Activated naive CD8-positive, alpha-beta T cell treated with anti-CD3 and anti-CD28 coated beads, Interleukin-2, amount 50 U/mL, for 24 hours (primary cell): ENCODE data around the gene AHCYL2.
A peak's percentile ranks its signal among the peaks of the same experiment; 100 is the strongest.
"Not testable (repeated sequence)": the region's sequence is repeated elsewhere in the genome, so short reads cannot be mapped to it uniquely, and the experiment has no call there.

Experiments used
- ATAC-seq: fragments of 150-1000 bp; cut with Tn5 transposase; one replicate; pipeline ENCODE4 v1.10.0; 2021
- DNase-seq: peaks from one replicate; pipeline ENCODE4 v3.0.0; 2021
- H3K27ac Mint-ChIP-seq: one replicate; pipeline ENCODE4 v1.8.0; 2021; ENCODE audit warnings: mild to moderate bottlenecking, mixed read lengths
- H3K27me3 Mint-ChIP-seq: one replicate; pipeline ENCODE4 v1.8.0; 2021; ENCODE audit warnings: mixed read lengths
- H3K36me3 Mint-ChIP-seq: one replicate; pipeline ENCODE4 v1.8.0; 2021; ENCODE audit warnings: low read depth, mixed read lengths
- H3K4me1 Mint-ChIP-seq: one replicate; pipeline ENCODE4 v1.8.0; 2021; ENCODE audit warnings: mixed read lengths
- H3K4me3 Mint-ChIP-seq: one replicate; pipeline ENCODE4 v1.8.0; 2021; ENCODE audit warnings: mild to moderate bottlenecking, moderate library complexity, mixed read lengths
- H3K9me3 Mint-ChIP-seq: one replicate; pipeline ENCODE4 v1.8.0; 2021; ENCODE audit warnings: mixed read lengths

AHCYL2 gene

GRCh38 chr7:129354428-129355157 lies 129.8 kb downstream of the AHCYL2 start:
- Mint-ChIP-seq H3K9me3 (no peaks in the 10 kb centered on the region), H3K4me1 (peaks cover 11% of the 10 kb centered on the region), H3K27ac (no peak overlapping the region), H3K4me3 (no peak overlapping the region), H3K36me3 (peaks cover 2% of the 10 kb centered on the region), H3K27me3 (no peaks in the 10 kb centered on the region)
- ATAC-seq (no peak), DNase-seq (no peak)

- H3K27ac Mint-ChIP-seq: no peak overlapping the region
- no peak for DNase-seq
- no peaks in the 10 kb centered on the region for H3K27me3 Mint-ChIP-seq
- no peaks in the 10 kb centered on the region for H3K9me3 Mint-ChIP-seq
- peaks cover 9% of the 10 kb centered on the region for H3K4me1 Mint-ChIP-seq
- no peak overlapping the region for H3K4me3 Mint-ChIP-seq
- H3K36me3 Mint-ChIP-seq: peaks cover 2% of the 10 kb centered on the region
- no peak for ATAC-seq
These were observed 131.3 kb downstream of the AHCYL2 start for GRCh38 chr7:129356176-129356575.

GRCh38 chr7:129359176-129359575 lies 134.3 kb downstream of the AHCYL2 start:
- Mint-ChIP-seq H3K9me3 (no peaks in the 10 kb centered on the region), H3K27me3 (no peaks in the 10 kb centered on the region)

GRCh38 chr7:129359638-129360037 lies 134.8 kb downstream of the AHCYL2 start:
- no peak overlapping the region for H3K27ac Mint-ChIP-seq

More at GRCh38 chr7:129359176-129359575, 134.3 kb downstream of the AHCYL2 start:
- Mint-ChIP-seq H3K4me3 (no peak overlapping the region), H3K36me3 (peaks cover 2% of the 10 kb centered on the region), H3K4me1 (peaks cover 2% of the 10 kb centered on the region), H3K27ac (no peak overlapping the region)
- ATAC-seq: no peak
- no peak for DNase-seq

GRCh38 chr7:129361771-129362170 lies 136.9 kb downstream of the AHCYL2 start:
- DNase-seq (no peak), ATAC-seq (no peak)
- Mint-ChIP-seq H3K36me3 (no peaks in the 10 kb centered on the region), H3K4me3 (no peak overlapping the region), H3K27ac (no peak overlapping the region), H3K4me1 (peaks cover 2% of the 10 kb centered on the region), H3K27me3 (no peaks in the 10 kb centered on the region), H3K9me3 (no peaks in the 10 kb centered on the region)

More at GRCh38 chr7:129359638-129360037, 134.8 kb downstream of the AHCYL2 start:
- DNase-seq (no peak), ATAC-seq (no peak)
- Mint-ChIP-seq H3K36me3 (peaks cover 2% of the 10 kb centered on the region), H3K4me1 (peaks cover 2% of the 10 kb centered on the region), H3K4me3 (no peak overlapping the region), H3K9me3 (no peaks in the 10 kb centered on the region), H3K27me3 (no peaks in the 10 kb centered on the region)

- H3K9me3 Mint-ChIP-seq: no peaks in the 10 kb centered on the region
- H3K27ac Mint-ChIP-seq: no peak overlapping the region
- H3K4me3 Mint-ChIP-seq: no peak overlapping the region
- peaks cover 5% of the 10 kb centered on the region for H3K4me1 Mint-ChIP-seq
- no peak for DNase-seq
- no peaks in the 10 kb centered on the region for H3K36me3 Mint-ChIP-seq
- H3K27me3 Mint-ChIP-seq: no peaks in the 10 kb centered on the region
- ATAC-seq: no peak
These were observed 137.7 kb downstream of the AHCYL2 start for GRCh38 chr7:129362496-129362895.

GRCh38 chr7:129367349-129367699 lies 142.5 kb downstream of the AHCYL2 start:
- Mint-ChIP-seq H3K27me3 (no peaks in the 10 kb centered on the region), H3K36me3 (no peaks in the 10 kb centered on the region), H3K4me1 (peaks cover 25% of the 10 kb centered on the region), H3K27ac (no peak overlapping the region), H3K9me3 (no peaks in the 10 kb centered on the region), H3K4me3 (no peak overlapping the region)
- ATAC-seq: no peak
- no peak for DNase-seq

- H3K4me1 Mint-ChIP-seq: peaks cover 26% of the 10 kb centered on the region
- ATAC-seq: peak; percentile 91
- peak overlapping the region; percentile 19 for H3K27ac Mint-ChIP-seq
- no peaks in the 10 kb centered on the region for H3K9me3 Mint-ChIP-seq
- peak overlapping the region; percentile 15 for H3K4me3 Mint-ChIP-seq
- no peaks in the 10 kb centered on the region for H3K27me3 Mint-ChIP-seq
- no peaks in the 10 kb centered on the region for H3K36me3 Mint-ChIP-seq
- peak; percentile 81 for DNase-seq
These were observed 143.0 kb downstream of the AHCYL2 start for GRCh38 chr7:129367700-129368388.

GRCh38 chr7:129368389-129368986 lies 143.7 kb downstream of the AHCYL2 start:
- Mint-ChIP-seq H3K4me1 (peaks cover 27% of the 10 kb centered on the region), H3K9me3 (no peaks in the 10 kb centered on the region), H3K4me3 (peak overlapping the region; percentile 15), H3K36me3 (no peaks in the 10 kb centered on the region), H3K27me3 (no peaks in the 10 kb centered on the region), H3K27ac (peak overlapping the region; percentile 19)
- peak; percentile 2 for DNase-seq
- peak; percentile 11 for ATAC-seq

GRCh38 chr7:129369447-129369846 lies 144.6 kb downstream of the AHCYL2 start:
- not testable (repeated sequence) for H3K27ac Mint-ChIP-seq, H3K27me3 Mint-ChIP-seq, DNase-seq, ATAC-seq, H3K36me3 Mint-ChIP-seq, H3K9me3 Mint-ChIP-seq, H3K4me3 Mint-ChIP-seq
- peaks cover 30% of the 10 kb centered on the region for H3K4me1 Mint-ChIP-seq

GRCh38 chr7:129370812-129371211 lies 146.0 kb downstream of the AHCYL2 start:
- peaks cover 30% of the 10 kb centered on the region for H3K4me1 Mint-ChIP-seq
- H3K27me3 Mint-ChIP-seq: no peaks in the 10 kb centered on the region
- no peaks in the 10 kb centered on the region for H3K9me3 Mint-ChIP-seq
- ATAC-seq: no peak
- DNase-seq: no peak
- no peak overlapping the region for H3K4me3 Mint-ChIP-seq
- H3K27ac Mint-ChIP-seq: no peak overlapping the region
- H3K36me3 Mint-ChIP-seq: no peaks in the 10 kb centered on the region

GRCh38 chr7:129371487-129371886 lies 146.7 kb downstream of the AHCYL2 start:
- Mint-ChIP-seq H3K36me3 (no peaks in the 10 kb centered on the region), H3K27ac (no peak overlapping the region), H3K27me3 (no peaks in the 10 kb centered on the region), H3K4me3 (no peak overlapping the region), H3K9me3 (no peaks in the 10 kb centered on the region), H3K4me1 (peaks cover 31% of the 10 kb centered on the region)
- DNase-seq: no peak
- ATAC-seq: no peak

GRCh38 chr7:129373651-129374428 lies 149.0 kb downstream of the AHCYL2 start:
- H3K27ac Mint-ChIP-seq: no peak overlapping the region
- no peaks in the 10 kb centered on the region for H3K36me3 Mint-ChIP-seq
- ATAC-seq (no peak), DNase-seq (no peak)
- H3K4me1 Mint-ChIP-seq: peaks cover 25% of the 10 kb centered on the region
- H3K4me3 Mint-ChIP-seq: no peak overlapping the region
- H3K9me3 Mint-ChIP-seq: no peaks in the 10 kb centered on the region
- H3K27me3 Mint-ChIP-seq: no peaks in the 10 kb centered on the region

GRCh38 chr7:129375141-129375938 lies 150.5 kb downstream of the AHCYL2 start:
- no peak overlapping the region for H3K27ac Mint-ChIP-seq
- H3K9me3 Mint-ChIP-seq: no peaks in the 10 kb centered on the region
- H3K4me3 Mint-ChIP-seq: no peak overlapping the region
- H3K4me1 Mint-ChIP-seq: peaks cover 25% of the 10 kb centered on the region
- ATAC-seq (no peak), DNase-seq (no peak)
- H3K27me3 Mint-ChIP-seq: no peaks in the 10 kb centered on the region
- H3K36me3 Mint-ChIP-seq: no peaks in the 10 kb centered on the region
